ENCODE measurements around the gene BICC1. TPM values are rescaled to one million over a fixed set of nuclear protein-coding genes. Genes with fewer than 3 reads are reported as not detected.
"Not testable (repeated sequence)": the region's sequence is repeated elsewhere in the genome, so short reads cannot be mapped to it uniquely, and the experiment has no call there.

BICC1 gene
- total and polyA plus RNA-seq, 4 donors = 5.9 to 54.2 (median 22.2) TPM

DNA sequence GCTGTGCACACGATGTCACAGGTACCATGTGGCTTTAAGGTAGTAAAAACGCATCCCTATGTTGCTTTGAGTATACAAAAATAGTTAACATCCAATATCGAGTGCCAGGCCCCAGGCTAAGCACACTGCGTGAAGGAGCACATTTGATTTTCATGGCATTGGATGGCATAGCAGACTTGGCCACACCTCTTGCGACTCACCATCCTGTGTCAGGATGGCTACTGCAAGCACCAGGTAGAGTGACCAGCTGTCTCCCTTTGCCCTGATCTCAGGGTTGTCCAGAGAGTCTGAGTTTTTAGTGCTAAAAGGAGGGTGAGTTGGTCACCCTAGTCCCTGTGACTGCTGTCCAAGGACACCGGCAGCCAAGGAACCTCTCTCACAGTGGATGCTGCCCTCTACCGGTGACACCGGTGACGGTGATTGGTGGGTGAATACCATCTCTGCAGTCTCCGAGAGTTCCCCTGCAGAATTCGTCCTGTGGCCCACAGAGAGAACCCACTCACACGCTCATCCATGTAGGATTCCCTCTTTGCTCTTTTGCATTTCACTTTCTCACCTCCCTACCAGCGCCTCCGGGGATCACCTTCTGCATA lies 76.1 kb downstream of the BICC1 start:
- no peak overlapping the region for H3K4me3 ChIP-seq (ENCODE audit: low read depth, low read length)
- no peaks in the 10 kb centered on the region for H3K27me3 ChIP-seq (ENCODE audit: control insufficient read depth, insufficient read depth, low read length)
- WGBS (ENCODE audit: insufficient coverage) = 75% methylated on average over 11 of the region's 14 CpGs
- H3K36me3 ChIP-seq (ENCODE audit: control insufficient read depth, insufficient read depth, low read length) = no peaks in the 10 kb centered on the region
- no peaks in the 10 kb centered on the region for H3K4me1 ChIP-seq (ENCODE audit: control insufficient read depth, insufficient read depth, low read length)
- no peak for DNase-seq (ENCODE audit: low read depth in 4 of 6, low spot score in 6 of 6)
- no peaks in the 10 kb centered on the region for H3K9me3 ChIP-seq (ENCODE audit: control insufficient read depth, insufficient read depth, low read length)
- no peak overlapping the region for H3K27ac ChIP-seq (ENCODE audit: low read depth, low read length)

DNA sequence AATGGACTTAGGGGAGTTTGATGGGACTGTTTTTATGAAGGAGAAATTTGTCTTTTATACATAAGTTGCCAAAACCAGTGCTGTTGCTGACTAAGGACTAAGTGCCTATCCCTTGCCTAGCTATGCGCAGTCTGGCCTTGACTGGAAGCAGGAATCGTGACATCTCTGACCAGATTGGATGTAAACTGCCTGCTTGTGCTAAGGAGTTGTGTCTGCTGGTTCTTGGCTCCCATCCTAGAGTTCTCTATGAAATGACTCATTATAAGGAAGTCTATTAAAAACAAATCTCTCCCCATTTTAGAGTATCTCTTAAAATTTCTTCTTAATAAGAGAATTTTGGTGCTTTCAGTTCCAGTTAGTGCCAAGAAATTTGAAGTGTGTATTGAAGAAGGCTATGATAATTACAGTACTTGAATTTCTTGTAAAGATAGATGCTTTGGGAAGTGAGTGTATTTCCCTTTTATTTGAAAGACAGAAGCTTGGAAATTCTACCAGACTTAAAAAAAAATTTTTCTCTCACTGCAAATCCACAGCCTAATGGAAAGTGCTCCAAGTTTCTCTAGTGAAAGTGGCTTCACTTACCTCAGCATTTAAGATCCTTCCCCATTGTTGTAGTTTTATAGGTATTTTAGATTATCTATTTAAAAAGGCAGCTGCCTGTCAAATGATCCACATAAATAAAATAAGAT lies 77.6 kb downstream of the BICC1 start:
- Histone ChIP-seq H3K9me3 (ENCODE audit: control insufficient read depth, insufficient read depth, low read length) (no peaks in the 10 kb centered on the region), H3K4me1 (ENCODE audit: control insufficient read depth, insufficient read depth, low read length) (no peaks in the 10 kb centered on the region), H3K27ac (ENCODE audit: low read depth, low read length) (no peak overlapping the region), H3K4me3 (ENCODE audit: low read depth, low read length) (no peak overlapping the region), H3K36me3 (ENCODE audit: control insufficient read depth, insufficient read depth, low read length) (no peaks in the 10 kb centered on the region), H3K27me3 (ENCODE audit: control insufficient read depth, insufficient read depth, low read length) (no peaks in the 10 kb centered on the region)
- 73% methylated on average over 2 of the region's 2 CpGs for WGBS (ENCODE audit: insufficient coverage)
- DNase-seq (ENCODE audit: low read depth in 4 of 6, low spot score in 6 of 6) = peak in 2 of 6 donors; percentile 27 to 55

DNA sequence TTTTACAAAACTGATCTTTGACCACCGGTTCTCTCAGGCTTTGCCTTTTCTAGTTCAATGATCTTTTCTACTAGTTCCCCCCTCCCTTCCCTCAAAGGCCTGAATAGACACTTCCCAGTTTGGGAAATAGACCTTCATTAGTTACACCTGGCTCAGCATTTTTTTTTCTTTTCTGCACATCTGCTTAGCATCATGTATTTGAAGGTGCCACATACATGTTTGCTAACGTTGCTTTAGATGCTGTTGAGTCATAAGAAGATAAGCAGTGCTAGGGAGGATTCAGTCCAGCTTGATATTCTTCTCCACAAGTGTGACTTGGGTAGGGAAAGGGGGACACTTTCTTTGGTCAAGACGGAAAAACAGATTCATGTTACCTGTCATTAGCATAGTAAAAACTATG lies 78.3 kb downstream of the BICC1 start:
- Histone ChIP-seq H3K4me1 (ENCODE audit: control insufficient read depth, insufficient read depth, low read length) (no peaks in the 10 kb centered on the region), H3K27ac (ENCODE audit: low read depth, low read length) (no peak overlapping the region), H3K9me3 (ENCODE audit: control insufficient read depth, insufficient read depth, low read length) (no peaks in the 10 kb centered on the region), H3K4me3 (ENCODE audit: low read depth, low read length) (no peak overlapping the region), H3K27me3 (ENCODE audit: control insufficient read depth, insufficient read depth, low read length) (no peaks in the 10 kb centered on the region), H3K36me3 (ENCODE audit: control insufficient read depth, insufficient read depth, low read length) (no peaks in the 10 kb centered on the region)
- WGBS (ENCODE audit: insufficient coverage) = 84% methylated on average over 2 of the region's 3 CpGs
- no peak for DNase-seq (ENCODE audit: low read depth in 4 of 6, low spot score in 6 of 6)

DNA sequence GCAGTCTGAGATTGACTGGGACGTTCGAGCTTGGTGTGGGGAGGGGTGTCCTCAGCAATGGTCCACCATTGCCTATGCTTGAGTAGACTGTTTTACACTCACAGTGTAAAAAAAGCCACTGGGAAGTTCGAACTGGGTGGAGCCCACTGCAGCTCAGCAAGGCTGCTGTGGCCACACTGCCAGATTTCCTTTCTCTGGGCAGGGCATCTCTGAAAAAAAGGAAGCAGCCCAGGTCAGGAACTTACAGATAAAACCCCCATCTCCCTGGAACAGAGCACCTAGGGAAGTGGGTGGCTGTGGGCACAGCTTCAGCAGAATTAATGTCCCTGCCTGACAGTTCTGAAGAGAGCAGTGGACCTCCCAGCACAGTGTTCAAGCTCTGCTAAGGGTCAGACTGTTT lies 80.3 kb downstream of the BICC1 start:
- Histone ChIP-seq H3K27ac (ENCODE audit: low read depth, low read length) (no peak overlapping the region), H3K4me3 (ENCODE audit: low read depth, low read length) (no peak overlapping the region), H3K9me3 (ENCODE audit: control insufficient read depth, insufficient read depth, low read length) (no peaks in the 10 kb centered on the region), H3K4me1 (ENCODE audit: control insufficient read depth, insufficient read depth, low read length) (no peaks in the 10 kb centered on the region), H3K36me3 (ENCODE audit: control insufficient read depth, insufficient read depth, low read length) (no peaks in the 10 kb centered on the region), H3K27me3 (ENCODE audit: control insufficient read depth, insufficient read depth, low read length) (no peaks in the 10 kb centered on the region)
- DNase-seq (ENCODE audit: low read depth in 4 of 6, low spot score in 6 of 6) = no peak
- WGBS (ENCODE audit: insufficient coverage) = 67% methylated on average over 3 of the region's 3 CpGs

DNA sequence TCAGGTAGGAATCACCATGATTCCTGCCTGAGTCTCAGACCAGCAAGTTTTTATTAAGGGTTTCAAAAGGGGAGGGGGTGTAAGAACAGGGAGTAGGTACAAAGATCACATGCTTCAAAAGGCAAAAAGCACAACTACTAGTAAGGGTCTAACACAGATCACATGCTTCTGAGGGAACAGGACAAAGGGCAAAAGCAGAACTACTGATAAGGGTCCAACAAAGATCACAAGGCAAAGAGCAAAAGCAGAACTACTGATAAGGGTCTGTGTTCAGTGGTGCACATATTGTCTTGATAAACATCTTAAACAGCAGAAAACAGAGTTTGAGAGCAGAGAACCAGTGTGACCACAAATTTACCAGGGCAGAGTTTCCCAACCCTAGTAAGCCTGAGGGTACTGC lies 84.5 kb downstream of the BICC1 start:
- not testable (repeated sequence) for H3K4me3 ChIP-seq (ENCODE audit: low read depth, low read length); H3K36me3 ChIP-seq (ENCODE audit: control insufficient read depth, insufficient read depth, low read length); H3K9me3 ChIP-seq (ENCODE audit: control insufficient read depth, insufficient read depth, low read length); DNase-seq (ENCODE audit: low read depth in 4 of 6, low spot score in 6 of 6); H3K27ac ChIP-seq (ENCODE audit: low read depth, low read length); H3K4me1 ChIP-seq (ENCODE audit: control insufficient read depth, insufficient read depth, low read length); H3K27me3 ChIP-seq (ENCODE audit: control insufficient read depth, insufficient read depth, low read length)

DNA sequence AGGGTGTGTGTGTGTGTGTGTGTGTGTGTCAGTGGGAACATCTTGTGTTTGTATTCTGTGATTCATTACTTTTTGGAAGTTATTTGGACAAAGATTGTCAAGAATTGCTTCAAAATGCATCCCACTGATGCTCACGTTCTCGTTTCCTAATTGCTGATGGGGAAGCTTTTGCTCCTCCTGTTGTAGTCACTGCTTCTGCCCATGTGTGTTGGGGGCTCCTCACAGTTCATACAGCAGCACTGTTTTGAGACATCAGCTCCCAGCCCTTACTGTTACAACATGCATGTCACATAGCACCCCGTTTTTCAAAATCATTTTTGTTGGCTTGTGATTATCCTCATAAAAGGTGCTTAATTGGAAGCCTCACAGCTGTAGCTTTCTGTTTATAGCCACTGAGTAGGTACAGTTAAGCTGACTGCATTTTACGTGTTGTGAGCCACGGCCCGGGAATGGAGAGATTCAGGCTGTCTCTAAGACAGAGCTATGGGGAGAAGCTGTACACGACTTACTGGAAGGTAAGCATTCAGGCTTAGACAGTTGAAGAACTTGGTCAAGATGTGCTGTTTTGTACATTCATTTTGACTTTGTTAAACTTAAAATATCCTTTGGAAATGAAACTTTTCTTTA lies 87.4 kb downstream of the BICC1 start:
- WGBS (ENCODE audit: insufficient coverage) = 91% methylated on average over 6 of the region's 7 CpGs
- DNase-seq (ENCODE audit: low read depth in 4 of 6, low spot score in 6 of 6) = no peak
- no peaks in the 10 kb centered on the region for H3K36me3 ChIP-seq (ENCODE audit: control insufficient read depth, insufficient read depth, low read length)

DNA sequence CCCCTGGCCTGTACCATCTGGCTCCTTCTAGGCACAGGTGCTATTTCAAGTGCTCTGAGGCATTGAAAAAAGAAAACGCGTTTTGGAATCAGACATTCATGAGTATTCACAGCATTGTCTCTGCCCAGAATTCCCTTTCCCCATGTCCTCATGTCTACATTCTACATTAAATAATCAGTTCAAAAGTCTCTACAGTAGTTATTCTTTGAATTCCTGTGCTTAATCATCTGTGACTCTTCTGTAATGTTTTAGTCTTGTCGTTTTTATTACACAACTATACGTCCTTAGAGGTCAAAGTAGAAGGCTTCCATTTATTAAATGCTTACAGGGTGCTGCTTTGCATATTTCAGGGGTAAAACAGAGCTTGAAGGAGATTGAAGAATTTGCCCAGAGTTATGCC lies 95.7 kb downstream of the BICC1 start:
- peak in 1 of 6 donors; percentile 8 for DNase-seq (ENCODE audit: low read depth in 4 of 6, low spot score in 6 of 6)

More for the DNA sequence above, 87.4 kb downstream of the BICC1 start:
- no peak overlapping the region for H3K27ac ChIP-seq (ENCODE audit: low read depth, low read length)
- no peaks in the 10 kb centered on the region for H3K9me3 ChIP-seq (ENCODE audit: control insufficient read depth, insufficient read depth, low read length)
- H3K4me1 ChIP-seq (ENCODE audit: control insufficient read depth, insufficient read depth, low read length) = no peaks in the 10 kb centered on the region
- no peaks in the 10 kb centered on the region for H3K27me3 ChIP-seq (ENCODE audit: control insufficient read depth, insufficient read depth, low read length)
- no peak overlapping the region for H3K4me3 ChIP-seq (ENCODE audit: low read depth, low read length)

DNA sequence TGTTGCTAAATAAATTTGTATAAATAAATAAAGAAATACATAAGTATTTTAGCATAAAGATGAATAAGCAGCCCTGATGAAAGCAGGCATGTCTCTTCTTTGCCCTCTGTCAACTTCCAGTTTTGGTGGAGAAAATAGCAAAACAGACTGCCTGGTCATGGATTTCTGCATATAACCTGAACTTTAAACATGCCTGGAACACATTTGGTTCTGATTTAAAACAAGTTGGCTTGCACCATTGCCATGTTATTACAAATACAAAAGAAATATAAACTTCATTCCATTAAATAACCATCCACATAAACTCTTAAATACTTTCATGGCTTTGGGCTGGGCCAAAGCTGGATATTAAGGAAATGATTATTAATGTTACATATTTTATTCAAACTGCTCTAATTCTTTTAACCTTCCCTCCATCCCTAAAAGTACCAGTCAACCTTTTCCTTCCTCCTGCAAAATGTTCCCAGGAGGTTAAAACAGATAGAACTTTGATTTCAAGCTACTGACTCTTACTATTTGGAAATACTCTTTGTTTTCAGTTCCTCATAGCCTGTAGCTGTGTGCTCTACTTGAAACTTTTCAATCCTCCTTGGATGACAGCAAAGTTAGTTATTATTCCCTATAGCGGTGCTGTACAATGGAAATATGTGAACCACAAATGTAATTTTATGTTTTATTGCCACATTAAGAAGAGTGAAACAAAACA lies 96.3 kb downstream of the BICC1 start:
- H3K4me1 ChIP-seq (ENCODE audit: control insufficient read depth, insufficient read depth, low read length) = no peaks in the 10 kb centered on the region
- H3K27me3 ChIP-seq (ENCODE audit: control insufficient read depth, insufficient read depth, low read length) = no peaks in the 10 kb centered on the region
- no CpG with 5 or more reads among the region's 1 CpG for WGBS (ENCODE audit: insufficient coverage)
- no peaks in the 10 kb centered on the region for H3K9me3 ChIP-seq (ENCODE audit: control insufficient read depth, insufficient read depth, low read length)
- no peak overlapping the region for H3K27ac ChIP-seq (ENCODE audit: low read depth, low read length)
- no peak overlapping the region for H3K4me3 ChIP-seq (ENCODE audit: low read depth, low read length)
- DNase-seq (ENCODE audit: low read depth in 4 of 6, low spot score in 6 of 6) = peak in 1 of 6 donors; percentile 8
- no peaks in the 10 kb centered on the region for H3K36me3 ChIP-seq (ENCODE audit: control insufficient read depth, insufficient read depth, low read length)

More for the DNA sequence above, 95.7 kb downstream of the BICC1 start:
- no peak overlapping the region for H3K4me3 ChIP-seq (ENCODE audit: low read depth, low read length)
- H3K27ac ChIP-seq (ENCODE audit: low read depth, low read length) = no peak overlapping the region
- H3K9me3 ChIP-seq (ENCODE audit: control insufficient read depth, insufficient read depth, low read length) = no peaks in the 10 kb centered on the region
- 75% methylated on average over 2 of the region's 4 CpGs for WGBS (ENCODE audit: insufficient coverage)
- no peaks in the 10 kb centered on the region for H3K27me3 ChIP-seq (ENCODE audit: control insufficient read depth, insufficient read depth, low read length)
- H3K4me1 ChIP-seq (ENCODE audit: control insufficient read depth, insufficient read depth, low read length) = no peaks in the 10 kb centered on the region
- H3K36me3 ChIP-seq (ENCODE audit: control insufficient read depth, insufficient read depth, low read length) = no peaks in the 10 kb centered on the region

DNA sequence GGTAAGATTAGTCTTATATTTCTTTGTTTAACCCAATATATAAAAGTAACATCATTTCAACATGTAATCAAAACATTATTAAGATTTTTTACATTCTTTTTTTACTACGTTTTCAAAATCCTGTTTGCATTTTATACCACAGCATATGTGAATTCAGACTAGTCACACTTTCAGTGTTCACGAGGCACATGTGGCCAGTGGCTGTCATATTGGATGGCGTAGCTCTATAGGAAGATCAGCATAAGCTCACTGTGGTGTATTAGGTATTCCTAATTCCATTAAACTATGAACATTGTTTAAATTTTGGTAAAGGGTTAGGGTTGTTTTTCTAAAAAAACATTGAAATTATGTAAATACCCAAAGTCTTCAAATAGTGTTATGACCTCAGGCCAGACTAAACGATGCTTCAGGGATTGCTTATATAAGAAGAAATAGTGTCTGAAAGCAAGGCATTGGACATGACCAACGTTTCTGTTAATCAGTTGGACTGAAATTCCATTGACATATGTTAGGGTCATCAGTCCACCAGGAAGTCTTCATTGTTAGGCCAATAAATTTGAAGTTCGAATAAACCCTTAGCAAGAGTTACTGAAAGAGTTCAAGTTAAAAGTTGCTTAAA lies 97.0 kb downstream of the BICC1 start:
- Histone ChIP-seq H3K36me3 (ENCODE audit: control insufficient read depth, insufficient read depth, low read length) (no peaks in the 10 kb centered on the region), H3K4me1 (ENCODE audit: control insufficient read depth, insufficient read depth, low read length) (no peaks in the 10 kb centered on the region), H3K27ac (ENCODE audit: low read depth, low read length) (no peak overlapping the region), H3K9me3 (ENCODE audit: control insufficient read depth, insufficient read depth, low read length) (no peaks in the 10 kb centered on the region), H3K27me3 (ENCODE audit: control insufficient read depth, insufficient read depth, low read length) (no peaks in the 10 kb centered on the region), H3K4me3 (ENCODE audit: low read depth, low read length) (no peak overlapping the region)
- 70% methylated on average over 2 of the region's 6 CpGs for WGBS (ENCODE audit: insufficient coverage)
- no peak for DNase-seq (ENCODE audit: low read depth in 4 of 6, low spot score in 6 of 6)

Measured in spinal cord (tissue), 10 donors.